Hepatocyte (in vitro differentiated cells): ENCODE measurements around the gene FARP1. TPM values are rescaled to one million over a fixed set of nuclear protein-coding genes. Genes with fewer than 3 reads are reported as not detected.

ENCODE experiments used
- DNase-seq: peaks from one replicate; pipeline ENCODE4 v3.0.0-alpha.2; 2016; ENCODE audit warnings: low spot score
- H2AFZ ChIP-seq: fragments of 200-600 bp; sonication (generic); 2 replicates; pipeline ENCODE4 v1.6.0; 2016; ENCODE audit warnings: antibody characterized with exemption, mild to moderate bottlenecking
- H3K27ac ChIP-seq: fragments of 200-600 bp; sonication (generic); 2 replicates; pipeline ENCODE4 v1.5.1; 2016; ENCODE audit warnings: mild to moderate bottlenecking
- H3K27me3 ChIP-seq: fragments of 200-600 bp; sonication (generic); 2 replicates; pipeline ENCODE4 v1.6.1; 2016
- H3K36me3 ChIP-seq: fragments of 200-600 bp; sonication (generic); replicated peaks from 2 replicates; pipeline ENCODE4 v1.5.1; 2016; ENCODE audit warnings: low read depth; ENCODE audit not compliant: insufficient read depth
- H3K4me1 ChIP-seq: fragments of 200-600 bp; sonication (generic); 2 replicates; pipeline ENCODE4 v1.5.1; 2016; ENCODE audit warnings: mild to moderate bottlenecking, moderate library complexity; ENCODE audit not compliant: insufficient read depth
- H3K4me2 ChIP-seq: fragments of 200-600 bp; sonication (generic); 2 replicates; pipeline ENCODE4 v1.6.0; 2016
- H3K4me3 ChIP-seq: fragments of 200-600 bp; sonication (generic); 2 replicates; pipeline ENCODE4 v1.5.1; 2016; ENCODE audit warnings: mild to moderate bottlenecking
- H3K79me2 ChIP-seq: fragments of 200-600 bp; sonication (generic); 2 replicates; pipeline ENCODE4 v1.6.0; 2017; ENCODE audit warnings: mild to moderate bottlenecking
- H3K9me2 ChIP-seq: fragments of 200-600 bp; sonication (generic); replicated peaks from 2 replicates; pipeline ENCODE4 v1.6.0; 2017; ENCODE audit warnings: mild to moderate bottlenecking; ENCODE audit not compliant: insufficient read depth
- H3K9me3 ChIP-seq: fragments of 200-600 bp; sonication (generic); 2 replicates; pipeline ENCODE4 v1.5.1; 2016; ENCODE audit warnings: low read depth, mild to moderate bottlenecking
- H4K20me1 ChIP-seq: fragments of 200-600 bp; sonication (generic); 2 replicates; pipeline ENCODE4 v1.6.0; 2016; ENCODE audit warnings: mild to moderate bottlenecking; ENCODE audit not compliant: insufficient read depth, poor library complexity, severe bottlenecking
- CTCF ChIP-seq: fragments of 200-600 bp; sonication (generic); IDR thresholded peaks from 2 replicates; pipeline ENCODE4 v1.5.1; 2016; ENCODE audit warnings: antibody characterized with exemption, mild to moderate bottlenecking; ENCODE audit not compliant: poor library complexity
- EZH2 ChIP-seq: fragments of 200-600 bp; sonication (generic); IDR thresholded peaks from 2 replicates; pipeline ENCODE4 v1.6.1; 2016; ENCODE audit warnings: antibody characterized with exemption, mild to moderate bottlenecking, borderline replicate concordance
- EZH2phosphoT487 ChIP-seq: fragments of 200-600 bp; sonication (generic); IDR thresholded peaks from one replicate; pipeline ENCODE4 v1.6.1; 2018; ENCODE audit warnings: antibody characterized with exemption, mild to moderate bottlenecking, low read depth, moderate library complexity; ENCODE audit not compliant: unreplicated experiment, severe bottlenecking
- WGBS: methylation state at CpG from one replicate; pipeline ENCODE4 v1.1.6; 2016; ENCODE audit warnings: low lambda C conversion rate; ENCODE audit errors: missing lambda C conversion rate; 5-methylcytosine and 5-hydroxymethylcytosine counted together
- polyA plus RNA-seq: library from polyadenylated mRNA; unstranded; fragments of >200 nt; fragmentation: Nextera tagmentation; extraction: Ambion mirVana; gene quantifications from 2 replicates; pipeline ENCODE4 v1.2.1, GENCODE V29; 2016
- total RNA-seq: library from RNA; depleted of rRNA; stranded (reverse); fragments of >200 nt; gene quantifications from 2 replicates; pipeline ENCODE4 v1.2.3, GENCODE V29; 2014

Gene FARP1
- total and polyA plus RNA-seq, 2 experiments from 2014 or later, result 35.5 to 68.7 TPM

- no peak overlapping the region for H3K4me3 ChIP-seq
- WGBS, result 93% methylated on average over 7 of the region's 7 CpGs
- no peaks in the 10 kb centered on the region for H3K9me2 ChIP-seq
- H3K4me2 ChIP-seq, result no peak overlapping the region
- no peak overlapping the region for H3K27ac ChIP-seq
- no peaks in the 10 kb centered on the region for H3K9me3 ChIP-seq
- H4K20me1 ChIP-seq, result no peaks in the 10 kb centered on the region
- no peaks in the 10 kb centered on the region for H3K36me3 ChIP-seq
- H3K4me1 ChIP-seq, result peaks cover 5% of the 10 kb centered on the region
- no peaks in the 10 kb centered on the region for H3K79me2 ChIP-seq
- TF ChIP-seq EZH2phosphoT487 (no peak), EZH2 (no peak), CTCF (no peak)
- no peak overlapping the region for H2AFZ ChIP-seq
- DNase-seq, result no peak
- H3K27me3 ChIP-seq, result no peaks in the 10 kb centered on the region
Measured at GRCh38 chr13:98397861-98398260, 255.0 kb downstream of the FARP1 start.

- Histone ChIP-seq H3K27me3 (no peaks in the 10 kb centered on the region), H2AFZ (no peak overlapping the region), H3K4me1 (peaks cover 5% of the 10 kb centered on the region), H4K20me1 (no peaks in the 10 kb centered on the region), H3K9me2 (no peaks in the 10 kb centered on the region), H3K4me3 (no peak overlapping the region), H3K79me2 (no peaks in the 10 kb centered on the region), H3K27ac (no peak overlapping the region), H3K36me3 (no peaks in the 10 kb centered on the region), H3K9me3 (no peaks in the 10 kb centered on the region), H3K4me2 (no peak overlapping the region)
- WGBS, result 77% methylated on average over 5 of the region's 5 CpGs
- no peak for TF ChIP-seq EZH2phosphoT487
- no peak for TF ChIP-seq CTCF
- no peak for TF ChIP-seq EZH2
- DNase-seq, result no peak
Measured at GRCh38 chr13:98398581-98398980, 255.7 kb downstream of the FARP1 start.

- Histone ChIP-seq H3K9me3 (no peaks in the 10 kb centered on the region), H2AFZ (no peak overlapping the region), H3K27ac (no peak overlapping the region), H3K79me2 (no peaks in the 10 kb centered on the region), H3K9me2 (no peaks in the 10 kb centered on the region), H3K27me3 (no peaks in the 10 kb centered on the region), H3K4me2 (no peak overlapping the region), H3K36me3 (no peaks in the 10 kb centered on the region), H3K4me3 (no peak overlapping the region), H3K4me1 (peaks cover 5% of the 10 kb centered on the region), H4K20me1 (no peaks in the 10 kb centered on the region)
- TF ChIP-seq EZH2 (no peak), CTCF (no peak), EZH2phosphoT487 (no peak)
- 54% methylated on average over 4 of the region's 4 CpGs for WGBS
- no peak for DNase-seq
Measured at GRCh38 chr13:98399756-98400155, 256.9 kb downstream of the FARP1 start.

GRCh38 chr13:98401934-98402333 is 259.0 kb downstream of the FARP1 start:
- H2AFZ ChIP-seq, result no peak overlapping the region
- no peak overlapping the region for H3K27ac ChIP-seq
- H3K27me3 ChIP-seq, result no peaks in the 10 kb centered on the region
- H4K20me1 ChIP-seq, result no peaks in the 10 kb centered on the region
- WGBS, result 79% methylated on average over 13 of the region's 13 CpGs
- peaks cover 16% of the 10 kb centered on the region for H3K4me1 ChIP-seq
- H3K4me3 ChIP-seq, result no peak overlapping the region
- no peak for DNase-seq
- no peaks in the 10 kb centered on the region for H3K79me2 ChIP-seq
- no peaks in the 10 kb centered on the region for H3K9me2 ChIP-seq
- H3K36me3 ChIP-seq, result no peaks in the 10 kb centered on the region
- H3K4me2 ChIP-seq, result no peak overlapping the region
- H3K9me3 ChIP-seq, result no peaks in the 10 kb centered on the region
- no peak for TF ChIP-seq CTCF
- TF ChIP-seq EZH2, result no peak
- TF ChIP-seq EZH2phosphoT487, result no peak
